Measurements from ENCODE around the gene OPRL1.

The OPRL1 gene

DNA sequence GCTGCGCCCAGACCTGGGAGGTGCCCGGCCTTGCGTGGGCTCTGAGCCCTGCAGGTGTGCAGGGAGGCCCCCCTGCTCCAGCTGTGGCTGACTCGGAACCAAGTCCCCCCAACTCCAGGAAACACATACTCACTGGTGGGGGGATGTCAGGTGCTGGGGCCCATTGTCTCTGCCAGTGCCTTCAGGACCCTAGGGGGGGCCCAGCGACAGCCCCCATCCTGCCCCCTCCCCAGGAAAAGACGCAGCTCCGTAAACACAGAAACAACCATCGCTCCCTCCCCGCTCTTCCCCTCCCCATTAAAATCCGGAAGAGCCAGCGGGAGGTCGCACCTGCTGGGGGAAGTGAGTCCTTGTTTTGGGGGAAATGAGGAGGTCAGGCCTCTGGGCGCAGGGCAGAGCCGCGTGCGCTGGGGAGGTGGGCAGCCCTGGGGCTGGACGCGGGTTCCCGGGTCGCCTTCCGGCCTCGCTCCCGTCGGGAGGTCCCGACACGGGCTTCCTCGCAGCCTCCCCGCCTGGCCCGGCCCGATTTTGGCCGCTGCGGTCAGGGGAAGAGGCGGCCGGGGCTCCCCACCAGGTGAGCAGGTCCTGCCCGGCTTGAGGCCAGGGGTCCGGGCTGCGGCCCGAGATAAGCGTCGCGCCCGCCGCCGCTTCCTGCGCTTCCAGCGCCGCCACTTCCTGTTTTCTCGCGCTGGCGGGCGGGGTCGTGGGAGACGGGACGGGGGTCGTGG, 37.7 kb upstream of the OPRL1 start:
- no peak for DNase-seq (ENCODE audit: low read depth)

GRCh38 chr20:64043768-64044167, 36.1 kb upstream of the OPRL1 start:
- DNase-seq (ENCODE audit: low read depth): no peak

GRCh38 chr20:64044484-64045247, 35.2 kb upstream of the OPRL1 start:
- no peak for DNase-seq (ENCODE audit: low read depth)

DNA sequence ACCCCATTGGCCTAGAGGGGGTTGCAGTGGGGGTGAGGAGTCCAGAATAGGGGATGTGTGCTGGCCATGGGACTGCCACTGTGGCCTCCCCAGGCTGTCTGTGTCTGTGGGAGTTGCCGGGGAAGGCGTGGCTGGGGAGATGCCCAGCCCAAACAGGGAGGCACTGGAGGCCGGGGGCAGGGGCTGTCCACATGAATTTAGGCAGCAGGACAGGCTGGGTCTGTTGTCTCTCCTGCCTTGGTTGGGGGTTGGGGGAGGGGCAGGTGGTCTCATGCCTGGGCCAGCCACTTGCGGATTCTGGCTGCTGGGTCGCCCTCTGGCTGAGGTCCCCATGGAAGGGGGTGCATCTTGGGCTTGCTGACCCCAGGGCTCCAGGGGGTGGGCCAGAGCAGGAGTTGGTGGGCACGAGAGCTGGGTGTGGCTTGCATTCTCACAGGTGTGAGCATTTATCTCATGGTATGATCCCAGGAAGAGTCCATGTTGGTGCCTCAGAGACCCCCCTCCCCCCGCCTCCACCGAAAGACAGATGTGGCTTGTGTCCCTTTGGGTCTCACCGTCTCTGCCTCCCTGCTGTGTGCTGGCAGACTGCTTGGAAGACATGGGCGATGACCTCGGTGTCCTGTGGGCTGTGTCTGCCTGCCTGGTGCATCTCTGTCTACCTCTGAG, 34.4 kb upstream of the OPRL1 start:
- no peak for DNase-seq (ENCODE audit: low read depth)

GRCh38 chr20:64047046-64047389, 32.9 kb upstream of the OPRL1 start:
- no peak for DNase-seq (ENCODE audit: low read depth)

DNA sequence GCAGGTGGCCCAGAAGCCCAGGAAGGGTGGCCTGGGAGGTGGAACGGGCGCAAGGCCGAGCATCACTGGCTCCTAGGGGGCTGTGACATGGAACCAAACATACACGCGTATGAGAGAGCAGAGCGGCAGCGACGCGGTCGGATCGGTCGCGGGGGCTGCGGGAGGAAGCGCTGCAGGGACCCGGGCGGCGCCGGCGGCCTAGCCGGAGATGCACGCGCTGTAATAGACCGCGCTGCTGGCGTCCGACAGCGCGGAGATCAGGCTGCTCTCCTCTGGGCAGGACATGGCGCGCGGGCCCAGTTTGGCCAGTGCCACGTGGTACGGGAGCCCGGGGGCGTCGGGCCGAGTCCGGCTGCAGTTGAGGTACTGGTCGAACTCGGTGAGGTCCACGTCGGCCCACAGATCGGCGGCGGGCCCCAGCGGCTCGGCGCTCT, 31.9 kb upstream of the OPRL1 start:
- no peak for DNase-seq (ENCODE audit: low read depth)

- DNase-seq (ENCODE audit: low read depth): no peak
Observed at GRCh38 chr20:64048402-64049044, 31.4 kb upstream of the OPRL1 start.

- no peak for DNase-seq (ENCODE audit: low read depth)
Observed at GRCh38 chr20:64049060-64049877, 30.6 kb upstream of the OPRL1 start, which contains the start of gene SOX18. Gene SOX18, minus strand, starts transcription at chr20:64049639. Its CDS starts 123 bp downstream, at chr20:64049516.

DNA sequence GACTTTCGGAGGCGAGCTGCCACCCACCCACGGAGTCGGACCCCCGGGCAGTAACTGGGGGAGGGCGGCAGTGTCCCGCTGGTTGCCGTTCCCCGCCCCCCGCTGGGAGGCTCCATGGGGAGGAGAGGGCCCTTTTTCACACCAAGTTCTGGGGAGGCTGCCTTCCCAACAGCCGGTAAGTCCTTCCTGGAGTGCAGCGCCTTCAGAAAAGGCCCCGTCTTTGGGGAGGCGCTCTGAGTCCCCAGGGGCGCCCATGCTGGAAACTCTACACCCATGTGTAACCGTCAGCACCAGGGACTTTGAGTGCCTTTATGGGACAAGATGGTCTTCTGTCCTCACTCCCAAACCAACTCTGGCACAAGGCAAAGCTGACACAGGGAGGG, 30.0 kb upstream of the OPRL1 start:
- DNase-seq (ENCODE audit: low read depth): no peak

GRCh38 chr20:64050261-64051032, 29.4 kb upstream of the OPRL1 start:
- no peak for DNase-seq (ENCODE audit: low read depth)

GRCh38 chr20:64051033-64051452, 28.8 kb upstream of the OPRL1 start:
- DNase-seq (ENCODE audit: low read depth): no peak

- DNase-seq (ENCODE audit: low read depth): no peak
Observed at GRCh38 chr20:64051561-64052325, 28.1 kb upstream of the OPRL1 start.

- no peak for DNase-seq (ENCODE audit: low read depth)
Observed at GRCh38 chr20:64052326-64052722, 27.6 kb upstream of the OPRL1 start.

DNA sequence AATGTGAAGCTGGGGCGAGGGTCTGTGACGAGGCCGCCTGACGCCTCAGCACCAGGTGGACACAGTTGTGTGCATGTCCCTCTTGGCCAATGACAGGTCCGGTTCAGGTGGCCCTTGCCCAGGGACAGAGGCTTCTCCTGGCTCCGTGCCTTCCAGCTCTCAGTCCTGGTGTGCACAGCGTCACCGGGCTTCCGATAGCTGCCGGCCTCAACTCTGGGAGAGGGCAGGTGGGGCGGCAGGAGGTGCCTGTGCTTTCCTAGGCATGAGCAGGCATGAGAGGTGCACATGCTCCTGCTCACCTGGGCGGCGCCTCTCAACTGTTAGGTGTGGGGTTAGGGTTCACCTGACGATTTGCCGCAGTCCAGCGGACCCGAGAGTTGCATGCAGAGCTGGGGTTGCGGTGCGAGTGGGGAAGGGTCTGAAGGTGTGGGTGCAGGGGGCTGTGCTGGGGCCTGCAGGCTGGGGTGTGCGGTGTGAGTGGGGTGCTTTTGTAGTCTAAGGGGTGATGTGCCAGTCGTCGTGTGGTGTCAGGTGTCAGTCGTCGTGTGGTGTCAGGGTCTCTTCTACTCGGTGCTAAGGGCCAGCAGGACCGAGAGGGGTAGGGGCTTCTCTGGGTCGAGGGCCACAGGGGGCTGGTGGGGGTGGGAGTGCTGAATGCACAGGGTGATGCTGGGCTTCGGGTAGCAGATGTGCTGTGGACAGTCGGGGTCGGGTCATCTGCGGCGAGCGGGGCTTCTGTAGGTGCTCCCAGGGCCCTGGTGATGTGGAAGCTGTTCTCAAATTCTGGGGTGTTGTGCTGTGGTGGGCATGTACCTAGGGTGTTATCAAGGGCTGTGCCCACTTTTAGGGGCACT, 26.7 kb upstream of the OPRL1 start:
- DNase-seq (ENCODE audit: low read depth): no peak

- DNase-seq (ENCODE audit: low read depth): no peak
Observed at GRCh38 chr20:64053841-64054661, 25.8 kb upstream of the OPRL1 start.

DNA sequence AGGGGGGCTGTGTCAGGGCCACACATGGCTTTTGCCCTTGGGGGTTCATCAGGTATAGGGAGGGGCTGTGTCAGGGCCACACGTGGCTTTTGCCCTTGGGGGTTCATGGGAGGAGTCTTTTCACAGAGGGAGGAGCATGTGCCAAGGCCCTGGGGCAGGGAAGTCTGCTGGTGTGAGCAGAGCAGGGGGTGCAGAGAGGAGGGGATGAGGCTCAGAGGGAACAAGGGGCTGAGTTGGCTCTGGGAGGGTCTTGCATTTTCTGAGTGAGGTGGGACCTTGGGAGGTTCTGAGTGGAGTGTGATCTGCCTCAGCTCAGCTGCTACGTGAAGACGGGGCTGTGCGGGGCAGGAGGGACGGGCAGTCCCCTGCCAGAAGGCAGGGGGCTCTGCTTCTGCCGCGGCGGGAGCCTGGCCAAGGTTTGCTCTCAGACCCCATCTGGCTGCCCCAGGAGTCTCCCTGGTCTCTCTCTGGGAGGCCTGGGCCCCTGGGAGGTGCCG, 24.4 kb upstream of the OPRL1 start:
- no peak for DNase-seq (ENCODE audit: low read depth)

- DNase-seq (ENCODE audit: low read depth): no peak
Observed at GRCh38 chr20:64055893-64056638, 23.8 kb upstream of the OPRL1 start.

- no peak for DNase-seq (ENCODE audit: low read depth)
Observed at GRCh38 chr20:64056639-64056888, 23.3 kb upstream of the OPRL1 start.

Measured in stimulated activated CD8-positive, alpha-beta memory T cell treated with anti-CD3 and anti-CD28 coated beads, Interleukin-15, amount 100 ng/mL, for 24 hours (primary cell).